DND-41 (cell line): ENCODE results near the gene GPR55.

Experiments
- CTCF ChIP-seq: IDR thresholded peaks from 2 replicates; pipeline ENCODE4 v1.5.1; 2012; ENCODE audit warnings: borderline replicate concordance, low read length, moderate library complexity, mild to moderate bottlenecking; ENCODE audit not compliant: poor library complexity, severe bottlenecking; ENCODE audit errors: extremely low read depth
- EZH2 ChIP-seq: IDR thresholded peaks from 3 replicates; pipeline ENCODE4 v1.6.1; 2012; ENCODE audit warnings: borderline replicate concordance, low read depth, mild to moderate bottlenecking, moderate library complexity, low read length, inconsistent platforms; ENCODE audit not compliant: severe bottlenecking

DNA sequence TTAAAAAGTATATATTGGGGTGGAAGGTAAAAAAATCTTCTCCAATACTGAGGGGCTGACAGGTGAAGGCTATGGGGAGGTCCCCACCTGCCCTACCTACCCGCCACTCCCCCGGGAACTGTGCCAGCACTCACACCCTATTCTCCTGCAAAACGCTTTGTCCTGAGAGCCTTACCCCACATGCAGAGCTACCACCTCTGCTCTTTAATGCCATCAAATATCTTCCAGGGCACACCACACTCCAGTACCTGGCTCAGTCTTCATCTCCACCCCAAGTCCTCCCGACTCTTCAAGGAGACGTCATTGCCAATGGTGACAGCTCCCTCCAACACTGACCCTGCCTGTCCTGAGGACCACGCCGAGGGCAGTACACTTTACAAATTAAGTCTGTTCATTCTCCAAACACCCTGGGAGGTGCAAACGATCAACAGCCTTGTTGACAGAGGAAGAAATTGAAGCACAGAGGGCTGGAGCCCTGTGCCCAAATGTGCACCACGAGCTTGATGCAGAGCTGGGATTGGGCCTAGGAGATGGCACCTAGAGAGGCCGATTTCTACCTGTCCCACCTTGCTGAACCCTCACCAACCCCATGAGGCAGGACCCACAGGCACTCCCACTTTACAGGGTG lies 6.0 kb upstream of the GPR55 start:
- TF ChIP-seq CTCF, result no peak
- TF ChIP-seq EZH2, result no peak
